ENCODE data around the gene SCN4A.

DNA sequence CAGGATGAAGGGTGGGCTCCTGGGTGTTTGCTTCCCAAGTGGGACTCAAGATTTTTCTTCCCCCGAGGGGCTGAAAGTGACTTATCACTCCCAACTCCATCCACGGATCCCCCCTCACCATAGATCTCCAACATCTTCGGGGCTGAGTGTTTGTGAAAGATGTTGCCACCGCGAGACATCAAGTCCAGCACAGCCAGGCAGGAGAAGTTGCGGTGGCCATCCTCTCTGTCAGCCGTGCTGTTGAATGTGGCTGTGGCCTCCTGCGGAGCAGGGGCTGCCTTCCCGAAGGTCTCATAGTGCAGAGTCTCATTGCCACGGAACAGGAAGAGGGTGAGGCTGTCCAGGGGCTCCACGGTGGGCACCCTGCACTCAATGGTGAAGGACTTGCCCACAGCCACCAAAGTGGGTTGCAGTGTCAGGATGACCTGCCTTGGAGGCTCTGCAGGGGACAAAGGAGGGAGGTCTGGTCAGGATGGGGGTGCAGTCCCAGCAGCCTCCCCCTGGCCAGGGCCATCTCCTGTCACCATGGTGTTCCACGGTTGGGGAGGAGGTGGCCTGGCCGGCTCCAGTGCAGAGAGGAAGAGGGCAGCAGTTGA lies 30.9 kb upstream of the SCN4A start:
- TF ChIP-seq, protein P1, sequence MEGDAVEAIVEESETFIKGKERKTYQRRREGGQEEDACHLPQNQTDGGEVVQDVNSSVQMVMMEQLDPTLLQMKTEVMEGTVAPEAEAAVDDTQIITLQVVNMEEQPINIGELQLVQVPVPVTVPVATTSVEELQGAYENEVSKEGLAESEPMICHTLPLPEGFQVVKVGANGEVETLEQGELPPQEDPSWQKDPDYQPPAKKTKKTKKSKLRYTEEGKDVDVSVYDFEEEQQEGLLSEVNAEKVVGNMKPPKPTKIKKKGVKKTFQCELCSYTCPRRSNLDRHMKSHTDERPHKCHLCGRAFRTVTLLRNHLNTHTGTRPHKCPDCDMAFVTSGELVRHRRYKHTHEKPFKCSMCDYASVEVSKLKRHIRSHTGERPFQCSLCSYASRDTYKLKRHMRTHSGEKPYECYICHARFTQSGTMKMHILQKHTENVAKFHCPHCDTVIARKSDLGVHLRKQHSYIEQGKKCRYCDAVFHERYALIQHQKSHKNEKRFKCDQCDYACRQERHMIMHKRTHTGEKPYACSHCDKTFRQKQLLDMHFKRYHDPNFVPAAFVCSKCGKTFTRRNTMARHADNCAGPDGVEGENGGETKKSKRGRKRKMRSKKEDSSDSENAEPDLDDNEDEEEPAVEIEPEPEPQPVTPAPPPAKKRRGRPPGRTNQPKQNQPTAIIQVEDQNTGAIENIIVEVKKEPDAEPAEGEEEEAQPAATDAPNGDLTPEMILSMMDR (IDR thresholded peaks at IDR 0.05), result no peak
- TF ChIP-seq POLR2A (IDR thresholded peaks at IDR 0.05), result no peak
